Measurements from ENCODE around the gene FAM177A1.

- TF ChIP-seq CTCF (IDR thresholded peaks at IDR 0.05; ENCODE audit: borderline replicate concordance, extremely low read depth, low read length, poor library complexity, severe bottlenecking): no peak
- no peak for TF ChIP-seq EZH2 (IDR thresholded peaks at IDR 0.05; ENCODE audit: borderline replicate concordance, low read depth, low read length, severe bottlenecking)
Observed at GRCh38 chr14:35020713-35021112, 25.4 kb upstream of the FAM177A1 start.

All from DND-41 (cell line).